T-helper 17 cell (primary cell): ENCODE measurements around the gene URB2. TPM values are rescaled to one million over a fixed set of nuclear protein-coding genes. Genes with fewer than 3 reads are reported as not detected.

Experiments
- ATAC-seq: fragments of 150-1000 bp; cut with Tn5 transposase; 2 replicates; pipeline ENCODE4 v1.10.0; 2021; ENCODE audit warnings: mild to moderate bottlenecking, moderate library complexity
- DNase-seq, 3 donors: peaks; one replicate each; pipeline versions ENCODE4 v3.0.0 to v3.0.0-alpha.2; 2020 to 2021
- H3K9me3 ChIP-seq: one replicate; pipeline ENCODE4 v1.7.0; 2013; ENCODE audit warnings: low read length, mild to moderate bottlenecking; ENCODE audit not compliant: control insufficient read depth, poor library complexity, severe bottlenecking
- H3K27ac Mint-ChIP-seq: one replicate; pipeline ENCODE4 v1.8.0; 2022; ENCODE audit warnings: mild to moderate bottlenecking, moderate library complexity, mixed read lengths
- H3K27me3 Mint-ChIP-seq: one replicate; pipeline ENCODE4 v1.8.0; 2022; ENCODE audit warnings: mixed read lengths
- H3K36me3 Mint-ChIP-seq: one replicate; pipeline ENCODE4 v1.8.0; 2022; ENCODE audit warnings: low read depth, mixed read lengths
- H3K4me1 Mint-ChIP-seq: one replicate; pipeline ENCODE4 v1.8.0; 2022; ENCODE audit warnings: mild to moderate bottlenecking, mixed read lengths
- H3K4me3 Mint-ChIP-seq: one replicate; pipeline ENCODE4 v1.8.0; 2022; ENCODE audit warnings: mild to moderate bottlenecking, moderate library complexity, mixed read lengths
- total RNA-seq, 4 donors: library from RNA in 2 of 4; stranded (reverse) in 2 of 4; gene quantifications; one replicate each; pipeline ENCODE4 v1.2.3 and lab custom pipeline; 2022 to 2026

URB2 gene
- total RNA-seq, 2 donors from 2014 or later: 8.2 to 10.7 TPM

- Mint-ChIP-seq H3K27ac (no peak overlapping the region), H3K27me3 (no peaks in the 10 kb centered on the region), H3K4me3 (no peak overlapping the region), H3K4me1 (peaks cover 12% of the 10 kb centered on the region), H3K36me3 (peaks cover 9% of the 10 kb centered on the region)
- no peak for ATAC-seq
- no peaks in the 10 kb centered on the region for H3K9me3 ChIP-seq
- DNase-seq: no peak
These were observed 28.9 kb upstream of the URB2 start for GRCh38 chr1:229596925-229597699.

- H3K9me3 ChIP-seq: no peaks in the 10 kb centered on the region
- Mint-ChIP-seq H3K36me3 (peaks cover 14% of the 10 kb centered on the region), H3K4me3 (no peak overlapping the region), H3K27me3 (no peaks in the 10 kb centered on the region), H3K27ac (no peak overlapping the region), H3K4me1 (peaks cover 12% of the 10 kb centered on the region)
- DNase-seq (no peak), ATAC-seq (no peak)
These were observed 28.2 kb upstream of the URB2 start for GRCh38 chr1:229597877-229598276.

- ATAC-seq (no peak), DNase-seq (no peak)
- peaks cover 12% of the 10 kb centered on the region for H3K4me1 Mint-ChIP-seq
- no peak overlapping the region for H3K4me3 Mint-ChIP-seq
- no peaks in the 10 kb centered on the region for H3K27me3 Mint-ChIP-seq
- no peaks in the 10 kb centered on the region for H3K9me3 ChIP-seq
- H3K27ac Mint-ChIP-seq: no peak overlapping the region
- H3K36me3 Mint-ChIP-seq: peaks cover 12% of the 10 kb centered on the region
These were observed 26.7 kb upstream of the URB2 start for GRCh38 chr1:229599218-229599954.

- Mint-ChIP-seq H3K27ac (no peak overlapping the region), H3K27me3 (no peaks in the 10 kb centered on the region), H3K4me1 (peaks cover 12% of the 10 kb centered on the region), H3K4me3 (peak overlapping the region; percentile 56), H3K36me3 (peaks cover 12% of the 10 kb centered on the region)
- DNase-seq (no peak), ATAC-seq (no peak)
- no peaks in the 10 kb centered on the region for H3K9me3 ChIP-seq
These were observed 25.8 kb upstream of the URB2 start for GRCh38 chr1:229600229-229600628.

GRCh38 chr1:229603371-229604005, 22.6 kb upstream of the URB2 start:
- no peak overlapping the region for H3K4me3 Mint-ChIP-seq
- H3K27me3 Mint-ChIP-seq: no peaks in the 10 kb centered on the region
- DNase-seq: no peak
- peaks cover 22% of the 10 kb centered on the region for H3K4me1 Mint-ChIP-seq
- H3K9me3 ChIP-seq: no peaks in the 10 kb centered on the region
- ATAC-seq: no peak
- H3K36me3 Mint-ChIP-seq: peaks cover 24% of the 10 kb centered on the region
- no peak overlapping the region for H3K27ac Mint-ChIP-seq

- Mint-ChIP-seq H3K27me3 (no peaks in the 10 kb centered on the region), H3K4me3 (no peak overlapping the region), H3K36me3 (peaks cover 27% of the 10 kb centered on the region), H3K27ac (peak overlapping the region; percentile 57), H3K4me1 (peaks cover 15% of the 10 kb centered on the region)
- H3K9me3 ChIP-seq: no peaks in the 10 kb centered on the region
- DNase-seq: no peak
- no peak for ATAC-seq
These were observed 18.7 kb upstream of the URB2 start for GRCh38 chr1:229607370-229607769.

- ATAC-seq: no peak
- no peaks in the 10 kb centered on the region for H3K9me3 ChIP-seq
- Mint-ChIP-seq H3K4me3 (no peak overlapping the region), H3K27ac (peak overlapping the region; percentile 37), H3K36me3 (peaks cover 26% of the 10 kb centered on the region), H3K27me3 (no peaks in the 10 kb centered on the region), H3K4me1 (peaks cover 17% of the 10 kb centered on the region)
- DNase-seq: no peak
These were observed 17.5 kb upstream of the URB2 start for GRCh38 chr1:229608590-229608989.

- H3K27me3 Mint-ChIP-seq: no peaks in the 10 kb centered on the region
- H3K27ac Mint-ChIP-seq: no peak overlapping the region
- H3K9me3 ChIP-seq: no peaks in the 10 kb centered on the region
- H3K36me3 Mint-ChIP-seq: peaks cover 14% of the 10 kb centered on the region
- no peak for ATAC-seq
- H3K4me1 Mint-ChIP-seq: peaks cover 11% of the 10 kb centered on the region
- no peak for DNase-seq
- H3K4me3 Mint-ChIP-seq: no peak overlapping the region
These were observed 12.1 kb upstream of the URB2 start for GRCh38 chr1:229613938-229614337.

GRCh38 chr1:229614701-229615100, 11.3 kb upstream of the URB2 start:
- ATAC-seq: no peak
- Mint-ChIP-seq H3K27me3 (no peaks in the 10 kb centered on the region), H3K27ac (no peak overlapping the region), H3K4me1 (peaks cover 17% of the 10 kb centered on the region), H3K36me3 (peaks cover 12% of the 10 kb centered on the region), H3K4me3 (no peak overlapping the region)
- DNase-seq: no peak
- H3K9me3 ChIP-seq: no peaks in the 10 kb centered on the region

- no peaks in the 10 kb centered on the region for H3K27me3 Mint-ChIP-seq
- ATAC-seq: no peak
- H3K36me3 Mint-ChIP-seq: peaks cover 2% of the 10 kb centered on the region
- peaks cover 27% of the 10 kb centered on the region for H3K4me1 Mint-ChIP-seq
- H3K9me3 ChIP-seq: no peaks in the 10 kb centered on the region
- DNase-seq: no peak
- H3K27ac Mint-ChIP-seq: no peak overlapping the region
- no peak overlapping the region for H3K4me3 Mint-ChIP-seq
These were observed 8.5 kb upstream of the URB2 start for GRCh38 chr1:229617351-229618100.

- H3K27ac Mint-ChIP-seq: no peak overlapping the region
- H3K36me3 Mint-ChIP-seq: peaks cover 3% of the 10 kb centered on the region
- no peak overlapping the region for H3K4me3 Mint-ChIP-seq
- DNase-seq (no peak), ATAC-seq (no peak)
- no peaks in the 10 kb centered on the region for H3K9me3 ChIP-seq
- peaks cover 30% of the 10 kb centered on the region for H3K4me1 Mint-ChIP-seq
- H3K27me3 Mint-ChIP-seq: no peaks in the 10 kb centered on the region
These were observed 7.0 kb upstream of the URB2 start for GRCh38 chr1:229619002-229619401.

GRCh38 chr1:229619614-229620013, 6.4 kb upstream of the URB2 start:
- ATAC-seq: no peak
- Mint-ChIP-seq H3K4me1 (peaks cover 30% of the 10 kb centered on the region), H3K4me3 (no peak overlapping the region)

GRCh38 chr1:229620876-229621275, 5.2 kb upstream of the URB2 start:
- Mint-ChIP-seq H3K36me3 (peaks cover 3% of the 10 kb centered on the region), H3K4me1 (peaks cover 37% of the 10 kb centered on the region), H3K27ac (no peak overlapping the region), H3K4me3 (no peak overlapping the region), H3K27me3 (no peaks in the 10 kb centered on the region)
- DNase-seq: no peak
- H3K9me3 ChIP-seq: no peaks in the 10 kb centered on the region
- ATAC-seq: no peak

More at GRCh38 chr1:229619614-229620013, 6.4 kb upstream of the URB2 start:
- Mint-ChIP-seq H3K27me3 (no peaks in the 10 kb centered on the region), H3K27ac (no peak overlapping the region), H3K36me3 (peaks cover 3% of the 10 kb centered on the region)
- no peaks in the 10 kb centered on the region for H3K9me3 ChIP-seq
- DNase-seq: no peak
